HG03439 (cell line): Measurements from ENCODE around the gene FBXW7.

Experiments
- ATAC-seq: cut with Tn5 transposase; IDR thresholded peaks from one replicate; pipeline ENCODE4 v1.9.1; 2021; ENCODE audit warnings: mild to moderate bottlenecking, moderate library complexity; ENCODE audit not compliant: unreplicated experiment

Gene FBXW7

DNA sequence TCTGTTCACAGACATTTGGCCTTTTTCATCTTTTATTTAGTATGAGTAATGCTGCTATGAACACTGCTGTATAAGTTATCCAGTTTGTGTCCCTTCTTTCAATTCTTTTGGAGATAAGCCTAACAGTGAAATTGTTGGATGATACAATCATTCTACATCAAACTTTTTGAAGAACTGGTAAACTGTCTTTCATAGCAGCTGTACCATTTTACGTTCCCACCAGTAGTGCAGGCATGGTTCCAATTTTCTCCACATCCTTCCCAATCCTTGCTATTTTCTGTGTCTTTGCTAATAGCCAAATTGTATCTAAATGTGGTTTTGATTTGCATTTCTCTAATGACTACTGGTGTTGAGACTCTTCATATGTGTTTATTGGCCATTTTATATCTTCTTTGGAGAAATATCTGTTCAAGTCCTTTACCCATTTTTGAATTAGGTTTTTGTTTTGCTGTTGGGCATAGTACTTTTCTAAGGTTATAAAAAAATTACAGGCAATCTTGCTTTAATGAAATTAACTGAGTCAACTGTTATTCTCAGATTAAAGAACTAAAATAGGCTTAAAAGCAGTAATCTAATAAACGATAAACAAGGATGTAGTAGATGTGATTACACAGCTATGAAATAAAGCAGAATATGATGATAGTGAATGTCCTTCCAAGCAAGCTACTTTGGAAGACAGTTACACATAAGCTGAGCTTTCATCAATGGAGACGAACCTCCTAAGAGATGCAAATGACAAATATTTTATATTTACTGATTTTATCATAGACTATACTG lies 57.2 kb downstream of the FBXW7 start:
- ATAC-seq = no peak

DNA sequence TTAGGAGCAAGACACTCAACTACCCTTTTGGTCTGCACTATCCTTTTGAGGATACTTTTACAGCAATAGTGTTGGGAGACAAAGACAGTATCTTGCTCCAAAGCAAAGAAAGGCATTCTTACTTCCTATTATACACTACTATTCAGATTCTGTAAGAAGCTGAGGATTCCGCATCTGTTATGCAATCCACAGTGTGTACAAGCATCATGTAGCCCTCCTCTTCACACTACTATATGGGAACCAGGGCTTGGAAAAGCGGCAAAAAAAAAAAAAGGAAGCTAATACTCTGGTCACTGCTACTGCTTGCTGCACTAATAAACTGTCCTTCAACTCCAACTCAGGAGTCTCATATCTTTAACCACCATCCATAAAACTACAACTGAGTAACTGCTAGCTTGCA lies 59.1 kb downstream of the FBXW7 start:
- ATAC-seq = no peak

DNA sequence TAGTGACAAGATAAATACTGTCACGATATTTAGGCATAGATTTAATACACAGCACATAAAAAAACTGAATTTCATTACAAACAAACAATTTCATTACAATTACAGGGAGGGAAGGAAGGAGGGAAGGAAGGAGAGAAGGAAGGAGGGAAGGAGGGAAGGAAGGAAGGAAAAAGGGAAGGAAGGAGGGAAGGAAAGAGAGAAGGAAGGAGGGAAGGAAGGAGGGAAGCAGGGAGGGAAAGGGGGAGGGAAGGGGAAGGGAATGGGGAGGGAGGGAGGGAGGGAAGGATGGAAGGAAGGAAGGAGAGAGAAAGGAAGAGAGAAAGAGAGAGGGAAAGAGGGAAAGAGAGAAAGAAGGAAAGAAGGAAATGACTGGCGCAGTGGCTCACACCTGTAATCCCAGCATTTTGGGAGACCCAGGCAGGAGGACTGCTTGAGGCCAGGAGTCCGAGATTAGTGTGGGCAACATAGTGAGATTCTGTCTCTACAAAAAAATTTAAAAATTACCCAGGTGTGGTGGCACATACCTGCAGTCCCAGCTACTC lies 64.6 kb downstream of the FBXW7 start:
- ATAC-seq = no peak

DNA sequence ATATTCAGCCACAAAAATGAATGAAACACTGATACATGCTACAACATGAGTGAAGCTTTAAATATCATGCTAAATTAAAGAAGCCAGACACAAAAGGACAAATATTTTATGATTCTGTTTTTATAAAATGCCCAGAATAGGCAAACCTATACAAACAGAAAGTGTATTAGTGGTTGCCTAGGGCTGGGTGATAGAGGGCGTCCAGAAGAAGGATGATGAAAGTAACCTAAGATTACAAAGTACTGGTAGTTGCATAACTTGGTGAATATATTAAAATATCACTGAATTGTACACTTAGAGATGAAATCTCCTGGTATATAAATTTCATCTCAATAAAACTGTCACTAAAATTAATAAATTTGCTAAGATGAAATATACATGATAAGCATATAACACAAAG lies 67.5 kb downstream of the FBXW7 start:
- ATAC-seq = no peak

DNA sequence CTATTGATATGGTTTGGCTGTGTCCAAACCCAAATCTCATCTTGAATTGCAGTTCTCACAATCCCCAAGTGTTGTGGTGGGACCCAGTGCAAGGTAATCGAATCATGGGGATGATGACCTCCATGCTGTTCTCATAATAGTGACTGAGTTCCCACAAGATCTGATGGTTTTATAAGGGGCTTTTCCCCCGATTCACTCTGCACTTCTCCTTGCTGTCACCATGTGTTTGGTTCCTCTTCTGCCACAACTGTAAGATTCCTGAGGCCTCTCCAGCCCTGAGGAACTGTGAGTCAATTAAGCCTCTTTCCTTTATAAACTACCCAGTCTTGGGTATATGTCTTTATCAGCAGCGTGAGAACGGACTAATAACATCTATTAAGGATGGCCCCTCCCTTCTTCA lies 68.8 kb downstream of the FBXW7 start:
- no peak for ATAC-seq

DNA sequence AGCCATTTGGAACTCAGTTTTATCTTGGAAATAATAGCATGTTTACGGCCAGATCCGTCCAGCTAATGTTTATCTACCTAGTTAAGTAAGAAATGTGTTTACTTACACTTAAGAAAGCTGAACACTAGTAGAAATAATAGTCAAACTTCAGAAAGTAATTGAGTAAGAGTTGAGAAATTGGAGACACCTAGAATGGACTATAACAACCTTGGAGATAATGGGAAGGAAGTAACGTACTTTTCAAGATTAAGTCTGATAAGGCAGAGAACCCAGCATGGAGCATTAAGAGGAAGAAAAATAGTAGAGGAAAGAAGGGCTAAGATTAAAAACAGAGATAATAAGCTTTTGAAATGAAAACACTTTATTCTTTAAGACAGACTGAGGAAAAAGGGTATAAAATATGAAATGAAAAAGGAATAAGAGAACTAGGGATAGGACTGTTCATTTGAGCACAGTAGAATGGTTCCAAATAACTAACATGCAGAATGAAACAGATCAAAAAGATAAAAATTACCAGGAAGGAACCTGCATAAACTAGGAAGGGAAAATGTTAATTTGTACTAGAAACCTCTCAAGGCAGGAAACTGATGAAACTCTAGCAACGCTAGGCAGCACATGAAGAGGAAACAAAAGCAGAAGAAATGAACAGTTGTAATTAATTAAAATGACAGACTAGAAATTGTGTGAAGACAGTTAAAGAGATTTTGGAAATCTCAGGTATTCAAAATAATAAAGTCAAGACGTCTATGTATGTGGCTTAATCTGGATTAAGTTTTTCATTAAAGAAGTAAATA lies 71.7 kb downstream of the FBXW7 start:
- no peak for ATAC-seq

DNA sequence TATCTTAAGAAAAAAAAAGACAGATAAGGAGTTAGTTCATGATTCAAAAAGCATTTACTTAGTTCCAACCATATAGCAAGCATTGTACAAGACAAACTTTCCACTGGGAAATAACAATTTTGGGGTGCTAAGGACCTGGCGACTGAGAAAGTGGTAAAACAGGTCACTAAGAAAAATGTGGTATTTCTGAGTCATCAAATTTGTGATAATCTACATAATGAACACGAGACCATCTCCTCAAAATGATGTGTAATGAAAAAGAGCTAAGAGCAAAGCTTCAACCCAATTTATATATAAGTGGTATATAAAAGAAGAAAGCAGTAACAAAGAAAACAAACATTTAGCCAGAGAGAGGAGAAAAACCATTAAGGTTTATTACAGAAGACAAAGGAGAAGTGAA lies 72.3 kb downstream of the FBXW7 start:
- ATAC-seq = no peak

DNA sequence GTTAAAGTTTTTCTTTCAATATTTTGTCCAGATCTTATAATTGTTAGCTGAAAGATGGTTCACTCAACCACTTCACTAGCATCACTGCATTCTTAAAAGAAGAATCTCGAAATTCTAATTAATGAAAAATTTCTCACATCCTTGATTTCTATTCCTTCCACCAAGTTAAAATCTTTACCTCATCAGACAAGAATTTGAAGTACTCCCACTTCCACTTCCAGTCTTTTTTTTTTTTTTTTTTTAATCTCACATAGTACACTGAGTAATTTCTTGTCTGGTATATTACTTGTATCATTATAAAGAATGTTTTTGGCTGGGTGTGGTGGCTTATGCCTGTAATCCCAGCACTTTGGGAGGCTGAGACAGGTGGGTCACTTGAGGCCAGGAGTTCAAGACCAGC lies 73.2 kb downstream of the FBXW7 start:
- no peak for ATAC-seq

DNA sequence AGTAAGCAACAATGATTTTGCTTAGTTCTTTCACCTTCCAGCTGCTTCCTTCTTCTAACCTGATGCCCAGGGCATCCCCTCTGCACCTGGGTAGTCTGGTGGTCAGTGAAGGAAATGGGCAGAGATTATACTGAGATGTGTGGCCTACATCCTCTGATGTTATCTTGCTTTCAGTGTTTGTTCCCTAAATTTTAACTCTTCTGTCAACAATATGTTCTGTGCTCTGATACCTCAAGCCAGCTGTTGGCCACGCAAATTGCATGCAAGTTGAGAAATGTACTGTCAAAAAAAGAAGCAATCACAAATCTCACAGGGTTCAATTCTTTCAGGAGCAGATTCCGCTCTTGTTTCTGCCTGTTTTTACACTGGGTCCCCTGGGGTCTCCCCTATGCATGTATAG lies 73.8 kb downstream of the FBXW7 start:
- ATAC-seq = no peak

DNA sequence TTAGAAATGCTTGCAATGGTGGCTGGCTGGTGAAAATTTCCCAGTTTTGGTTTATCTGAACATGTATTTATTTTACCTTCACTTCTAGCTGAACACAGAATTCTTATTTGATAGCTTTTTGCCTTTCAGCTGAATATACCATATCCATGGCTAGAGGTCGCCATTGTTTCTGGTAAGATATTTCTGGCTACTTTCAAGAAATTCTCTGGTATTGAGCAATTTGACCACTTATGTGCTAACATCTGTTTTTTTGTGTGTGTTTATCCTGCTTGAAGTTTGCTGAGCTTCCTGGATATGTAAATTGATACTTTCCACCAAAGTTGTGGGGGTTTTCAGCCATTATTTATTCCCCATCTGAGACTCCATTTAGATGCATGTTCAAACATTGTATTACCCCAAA lies 75.4 kb downstream of the FBXW7 start:
- no peak for ATAC-seq

DNA sequence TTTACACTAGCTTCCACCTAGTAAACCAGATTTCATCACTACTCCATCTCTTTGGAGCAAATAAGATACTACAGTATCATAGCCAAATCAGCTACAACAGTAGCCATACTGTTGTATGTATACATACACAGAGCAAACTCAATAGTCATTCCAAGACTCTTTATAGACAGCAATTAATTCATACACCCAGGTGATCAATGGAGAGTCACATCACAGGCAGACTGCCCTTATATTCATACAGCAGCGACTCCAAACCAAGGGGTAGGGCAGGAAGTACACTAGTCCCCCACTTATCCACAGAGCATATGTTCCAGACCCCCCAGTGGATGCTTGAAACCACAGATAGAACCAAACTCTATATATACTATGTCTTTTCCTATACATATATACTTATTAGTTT lies 76.6 kb downstream of the FBXW7 start:
- no peak for ATAC-seq

DNA sequence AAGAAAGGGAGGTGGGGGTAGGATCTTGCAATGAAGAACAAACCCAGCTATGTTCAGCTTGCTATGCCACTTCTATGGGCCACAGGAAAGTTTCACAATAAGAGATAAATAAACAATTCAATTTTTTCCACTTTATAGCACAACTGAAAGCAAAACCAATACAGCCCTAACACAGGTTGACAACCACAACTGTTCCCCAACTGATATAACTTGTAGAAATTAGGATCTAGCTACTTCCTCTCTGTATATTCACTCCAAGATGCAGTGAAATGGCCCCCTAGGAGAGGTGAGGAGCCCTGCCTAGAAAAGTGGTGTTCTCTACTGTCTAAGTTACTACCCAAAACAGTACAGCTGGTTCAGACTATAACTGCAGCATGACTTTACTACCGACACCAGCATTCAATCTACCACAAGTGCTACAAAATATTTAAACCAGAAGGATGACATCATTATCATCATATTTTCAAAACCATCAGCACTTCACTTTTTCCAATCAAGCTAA lies 77.0 kb downstream of the FBXW7 start:
- no peak for ATAC-seq

DNA sequence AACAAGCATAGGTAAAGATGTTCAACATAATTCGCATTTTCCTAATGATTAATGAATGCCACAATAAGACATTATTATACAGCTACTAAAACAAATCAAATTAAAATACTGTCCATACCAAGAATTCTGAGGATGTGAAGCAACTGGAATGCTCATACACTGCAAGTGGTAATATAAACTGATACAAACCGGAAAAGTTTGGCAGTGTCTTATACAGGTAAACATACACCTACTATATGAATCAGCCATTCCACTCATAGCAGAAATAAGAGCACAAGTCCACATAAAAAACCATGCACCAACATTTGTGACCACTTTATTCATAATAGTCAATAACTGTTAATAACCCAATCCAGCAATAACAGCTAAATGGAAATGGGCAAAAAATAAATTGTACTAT lies 79.3 kb downstream of the FBXW7 start:
- ATAC-seq = no peak

DNA sequence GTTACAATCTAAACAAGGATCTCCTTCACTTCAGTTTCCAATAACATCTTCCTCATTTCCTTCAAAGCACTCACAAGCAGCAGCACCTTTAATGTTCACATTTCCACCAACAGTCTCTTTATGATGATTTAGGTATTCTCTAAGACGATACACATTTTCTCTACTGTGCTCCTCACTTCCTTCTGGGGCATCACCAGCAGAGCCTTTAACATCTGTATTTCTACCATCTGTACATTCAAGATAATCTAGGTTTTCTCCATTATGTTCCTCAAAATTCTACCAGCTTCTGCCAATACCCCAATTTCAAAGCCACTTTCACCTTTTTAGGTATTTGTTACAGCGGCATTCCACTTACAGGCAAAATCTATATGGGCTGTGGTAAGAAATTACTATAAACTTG lies 80.6 kb downstream of the FBXW7 start:
- no peak for ATAC-seq

DNA sequence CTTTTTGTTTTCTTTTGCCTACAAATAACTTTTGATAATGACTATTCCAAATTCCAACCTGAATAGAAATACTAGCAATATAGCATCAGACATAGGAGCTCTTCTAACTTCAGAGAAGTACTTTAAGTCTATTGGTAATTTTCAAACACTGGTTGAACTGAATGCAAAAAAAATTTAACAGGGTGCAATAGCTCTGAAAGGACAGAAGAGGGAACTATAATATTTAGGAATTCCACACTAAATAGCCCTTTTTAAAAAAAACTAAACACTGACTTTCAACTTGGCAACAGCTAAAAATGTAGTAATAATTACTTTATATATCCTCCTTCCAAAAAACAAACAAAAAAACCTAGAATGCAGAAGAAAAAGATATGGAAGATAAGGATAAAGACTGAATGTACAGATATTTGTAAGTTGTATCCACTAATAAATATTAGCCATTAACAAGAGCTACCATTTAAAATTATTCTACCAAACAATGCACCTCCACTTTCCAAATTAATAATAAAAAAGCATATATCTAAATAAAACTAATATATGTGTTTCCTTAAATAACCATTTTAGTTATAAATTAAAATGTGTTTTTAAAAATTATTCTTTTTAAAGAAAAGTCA lies 81.4 kb downstream of the FBXW7 start:
- no peak for ATAC-seq

DNA sequence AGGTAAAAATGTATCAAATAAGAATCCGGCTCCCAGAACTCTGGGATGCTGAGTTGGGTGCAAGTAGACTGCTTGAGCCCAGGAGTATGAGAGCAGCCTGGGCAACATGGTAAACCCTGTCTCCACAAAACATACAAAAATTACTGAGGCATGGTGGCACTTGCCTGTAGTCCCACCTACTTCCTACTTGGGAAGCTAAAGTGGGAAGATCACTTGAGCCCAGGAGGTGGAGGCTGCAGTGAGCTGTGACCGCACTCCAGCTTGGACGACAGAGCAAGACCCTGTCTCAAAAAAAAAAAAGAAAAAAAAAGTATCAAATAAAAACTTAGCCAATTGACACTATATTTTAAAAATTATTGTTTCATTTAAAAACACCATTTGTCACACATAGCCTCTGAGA lies 84.4 kb downstream of the FBXW7 start:
- ATAC-seq = no peak

DNA sequence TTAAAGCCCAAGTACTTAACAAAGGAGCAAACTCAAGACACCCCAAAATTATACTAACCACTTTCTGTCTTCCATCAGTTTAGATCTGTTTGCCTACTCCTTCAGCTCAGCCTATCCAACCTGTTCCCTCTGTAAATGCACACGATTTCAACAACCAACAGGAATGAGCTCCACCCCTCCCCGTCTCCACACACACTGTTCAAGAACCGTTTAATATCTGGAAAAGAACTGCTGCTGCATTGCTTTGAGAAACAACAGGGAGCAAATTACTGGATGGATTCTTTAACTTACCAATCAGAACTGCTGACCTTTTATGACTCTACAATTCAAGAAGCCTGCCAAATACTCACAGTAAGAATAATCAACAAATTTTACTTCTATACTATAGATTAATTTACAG lies 87.0 kb downstream of the FBXW7 start:
- no peak for ATAC-seq

DNA sequence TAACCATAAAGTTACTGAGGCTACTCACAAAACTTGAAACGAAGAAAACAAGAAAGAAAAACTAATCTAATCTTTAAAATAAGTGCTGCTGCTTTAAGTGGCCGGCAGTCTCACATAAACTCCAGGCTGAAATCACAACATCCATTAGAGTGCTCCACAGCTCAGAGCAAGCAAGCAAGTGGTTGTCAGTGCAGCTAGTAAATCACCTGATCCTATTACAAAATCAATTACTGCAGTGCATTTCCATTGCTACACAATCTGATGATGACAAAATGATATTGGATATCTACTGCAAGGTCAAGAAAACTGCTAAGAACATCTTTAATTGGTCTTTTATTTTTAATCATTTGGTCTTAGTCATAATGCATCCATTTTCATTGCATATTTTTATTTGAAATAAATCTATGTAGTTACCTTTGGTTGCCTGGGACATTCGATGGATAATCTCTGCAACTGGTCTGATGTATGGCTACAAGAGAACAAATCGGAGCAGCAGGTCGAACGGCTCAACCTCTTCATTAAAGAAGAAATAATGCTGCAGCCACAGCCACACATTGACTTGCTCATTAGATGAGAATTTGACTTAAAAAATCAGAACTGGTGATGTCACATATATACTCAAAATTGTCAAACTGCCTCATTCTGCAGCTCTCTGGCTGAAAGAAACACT lies 87.7 kb downstream of the FBXW7 start:
- no peak for ATAC-seq

DNA sequence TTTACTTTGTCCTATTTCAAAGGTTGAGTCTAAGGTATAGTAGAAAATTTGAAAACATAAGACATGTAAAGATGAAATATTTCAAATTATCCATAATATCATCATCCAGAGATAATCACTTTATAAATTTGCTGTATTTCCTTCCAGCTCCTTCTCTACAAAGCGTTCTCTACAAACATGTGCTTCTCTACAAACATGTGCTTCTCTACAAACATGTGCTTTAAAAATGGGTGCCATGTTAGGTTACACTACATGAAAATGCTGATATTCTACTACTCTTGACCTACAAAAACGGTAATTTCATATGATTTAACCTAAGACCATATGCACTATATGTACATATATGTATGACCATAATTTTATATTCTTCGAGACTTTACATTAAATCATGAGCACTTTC lies 92.0 kb downstream of the FBXW7 start:
- ATAC-seq = no peak

DNA sequence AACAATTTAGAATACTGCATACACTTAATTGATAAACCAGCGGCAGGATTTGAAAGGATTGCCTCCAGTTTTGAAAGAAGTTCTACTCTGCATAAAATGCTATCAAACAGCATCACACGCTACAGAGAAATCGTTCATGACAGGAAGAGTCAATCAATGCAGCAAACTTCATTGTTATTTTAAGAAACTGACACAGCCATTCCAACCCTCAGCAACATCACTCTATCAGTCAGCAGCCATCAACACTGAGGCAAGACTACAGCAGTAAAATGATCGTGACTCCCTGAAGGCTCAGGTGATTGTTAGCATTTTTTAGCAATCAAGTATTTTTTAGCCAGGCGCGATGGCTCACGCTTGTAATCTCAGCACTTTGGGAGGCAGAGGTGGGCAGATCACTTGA lies 98.3 kb downstream of the FBXW7 start:
- ATAC-seq = no peak

DNA sequence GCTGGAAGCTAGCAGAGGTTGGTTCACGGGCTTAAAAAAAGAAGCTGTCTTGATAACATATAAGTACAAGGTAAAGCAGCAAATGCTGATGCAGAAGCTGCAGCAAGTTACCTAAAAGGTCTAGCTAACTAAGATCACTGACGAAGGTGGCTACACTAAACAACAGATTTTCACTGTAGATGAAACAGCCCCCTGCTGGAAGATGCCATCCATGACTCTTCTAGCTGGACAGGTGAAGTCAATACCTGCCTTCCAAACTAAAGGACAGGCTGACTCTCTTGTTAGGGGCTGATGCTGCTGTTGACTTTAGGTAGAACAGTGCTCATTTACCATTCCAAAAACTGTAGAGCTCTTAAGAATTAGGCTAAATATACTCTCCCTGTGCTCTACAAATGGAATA lies 99.5 kb downstream of the FBXW7 start:
- no peak for ATAC-seq
